GM12878 (cell line): ENCODE measurements around the gene SHC1. TPM values are rescaled to one million over a fixed set of nuclear protein-coding genes. Genes with fewer than 3 reads are reported as not detected.

ENCODE experiments used
- ATF7 ChIP-seq: fragments of 450-650 bp; IDR thresholded peaks from 2 replicates; pipeline ENCODE4 v1.6.1; 2016; ENCODE audit warnings: low read depth, mild to moderate bottlenecking
- CREM ChIP-seq: IDR thresholded peaks from 2 replicates; pipeline ENCODE4 v1.6.1; 2014; ENCODE audit warnings: antibody characterized with exemption, low read depth
- KLF5 ChIP-seq: fragments of 450-650 bp; IDR thresholded peaks from 2 replicates; pipeline ENCODE4 v1.6.1; 2014; ENCODE audit warnings: mild to moderate bottlenecking; ENCODE audit not compliant: partially characterized antibody
- MEF2B ChIP-seq: fragments of 450-650 bp; IDR thresholded peaks from 2 replicates; pipeline ENCODE4 v1.6.1; 2018; ENCODE audit warnings: mild to moderate bottlenecking, moderate library complexity; ENCODE audit not compliant: partially characterized antibody, poor library complexity, severe bottlenecking
- MXI1 ChIP-seq: fragments of 150-350 bp; IDR thresholded peaks from 2 replicates; pipeline ENCODE4 v1.6.1; 2011; ENCODE audit warnings: low read depth, mild to moderate bottlenecking, inconsistent platforms, low read length, improper control_type of control experiment
- NR2F1 ChIP-seq: fragments of 450-650 bp; conservative IDR thresholded peaks from 2 replicates; pipeline ENCODE4 v1.6.1; 2017; ENCODE audit warnings: mild to moderate bottlenecking
- POLR2A ChIP-seq: IDR thresholded peaks from 2 replicates; pipeline ENCODE4 v1.6.1; 2011; ENCODE audit warnings: low read depth, mild to moderate bottlenecking, low read length
- POLR2AphosphoS5 ChIP-seq: IDR thresholded peaks from 2 replicates; pipeline ENCODE4 v1.6.1; 2011; ENCODE audit warnings: mild to moderate bottlenecking, low read length, inconsistent platforms
- RCOR1 ChIP-seq: conservative IDR thresholded peaks from 2 replicates; pipeline ENCODE4 v1.6.1; 2012; ENCODE audit warnings: low read depth, low read length, improper control_type of control experiment
- RFX5 ChIP-seq: IDR thresholded peaks from 2 replicates; pipeline ENCODE4 v1.6.1; 2011; ENCODE audit warnings: low read depth, low read length, improper control_type of control experiment
- SRF ChIP-seq, 2 experiments: IDR thresholded peaks; 2 replicates each; pipeline ENCODE4 v1.6.1; 2011; ENCODE audit warnings: low read depth in 2 of 2, low read length in 2 of 2, mild to moderate bottlenecking in 1 of 2, moderate library complexity in 1 of 2
- STAT3 ChIP-seq: IDR thresholded peaks from 2 replicates; pipeline ENCODE4 v1.6.1; 2011; ENCODE audit warnings: low read depth, low read length, improper control_type of control experiment
- TAF1 ChIP-seq: IDR thresholded peaks from 2 replicates; pipeline ENCODE4 v1.6.1; 2011; ENCODE audit warnings: mild to moderate bottlenecking, low read depth, low read length, borderline replicate concordance
- ZNF24 ChIP-seq: fragments of 450-650 bp; IDR thresholded peaks from 2 replicates; pipeline ENCODE4 v1.6.1; 2017; ENCODE audit warnings: antibody characterized with exemption, mild to moderate bottlenecking
- ZNF274 ChIP-seq: IDR thresholded peaks from one replicate; pipeline ENCODE4 v1.8.0; 2011; ENCODE audit not compliant: insufficient read length, insufficient read depth
- ZSCAN29 ChIP-seq: fragments of 450-650 bp; IDR thresholded peaks from 2 replicates; pipeline ENCODE4 v1.6.1; 2017; ENCODE audit warnings: mild to moderate bottlenecking, moderate library complexity
- polyA plus RNA-seq, 11 experiments: library from polyadenylated mRNA; depleted of rRNA in 4 of 11; unstranded in 6 of 11; stranded (reverse) in 5 of 11; fragments of >200 nt; fragmentation: Nextera tagmentation in 4 of 11; fragmentation: Illumina TruSeq in 1 of 11; extraction: Ambion mirVana in 4 of 11; extraction: Trizol in 1 of 11; gene quantifications; 1 replicate in 1 of 11; 2 replicates in 10 of 11; pipeline versions ENCODE4 v1.2.1 to v1.2.3, GENCODE V29; 2011 to 2016; ENCODE audit warnings: inconsistent platforms in 2 of 11, missing spikeins in 2 of 11, low read depth in 1 of 11
- total RNA-seq, 4 experiments: library from RNA; depleted of rRNA in 3 of 4; stranded (reverse); fragments of >200 nt in 3 of 4; fragmentation: Illumina TruSeq in 1 of 4; extraction: Trizol in 1 of 4; gene quantifications; 2 replicates each; pipeline versions ENCODE4 v1.2.1 to v1.2.3, GENCODE V29; 2013 to 2021
- TF ChIP-seq, protein P1 (sequence below), 3 experiments: IDR thresholded peaks in 2 of 3; conservative IDR thresholded peaks in 1 of 3; 2 replicates each; pipeline ENCODE4 v1.5.1; 2011; ENCODE audit warnings: low read depth in 3 of 3, low read length in 3 of 3, mild to moderate bottlenecking in 3 of 3, control low read depth in 2 of 3, moderate library complexity in 2 of 3, inconsistent platforms in 1 of 3, mixed read lengths in 1 of 3; ENCODE audit not compliant: control insufficient read depth in 2 of 3, insufficient read depth in 1 of 3; ENCODE audit errors: extremely low read depth in 1 of 3
- TF ChIP-seq, protein P2 (sequence below): fragments of 450-650 bp; IDR thresholded peaks from 2 replicates; pipeline ENCODE4 v1.6.1; 2016; ENCODE audit warnings: mild to moderate bottlenecking
- TF ChIP-seq, protein P3 (sequence below): fragments of 450-650 bp; IDR thresholded peaks from 2 replicates; pipeline ENCODE4 v1.6.1; 2017; ENCODE audit warnings: antibody characterized with exemption, mild to moderate bottlenecking, moderate library complexity
- TF ChIP-seq, protein P4 (sequence below): fragments of 450-650 bp; IDR thresholded peaks from 2 replicates; pipeline ENCODE4 v1.6.1; 2018; ENCODE audit warnings: borderline replicate concordance, mild to moderate bottlenecking; ENCODE audit not compliant: partially characterized antibody
- TF ChIP-seq, protein P5 (sequence below): IDR thresholded peaks from 2 replicates; pipeline ENCODE4 v1.6.1; 2011; ENCODE audit warnings: low read depth, low read length, improper control_type of control experiment, borderline replicate concordance

The SHC1 gene
- total and polyA plus RNA-seq, 10 of the 15 experiments (the other 5 are each of a cell fraction or from before 2014, with no cell fraction given), result 2.6 to 49.3 (median 25.2) TPM

DNA sequence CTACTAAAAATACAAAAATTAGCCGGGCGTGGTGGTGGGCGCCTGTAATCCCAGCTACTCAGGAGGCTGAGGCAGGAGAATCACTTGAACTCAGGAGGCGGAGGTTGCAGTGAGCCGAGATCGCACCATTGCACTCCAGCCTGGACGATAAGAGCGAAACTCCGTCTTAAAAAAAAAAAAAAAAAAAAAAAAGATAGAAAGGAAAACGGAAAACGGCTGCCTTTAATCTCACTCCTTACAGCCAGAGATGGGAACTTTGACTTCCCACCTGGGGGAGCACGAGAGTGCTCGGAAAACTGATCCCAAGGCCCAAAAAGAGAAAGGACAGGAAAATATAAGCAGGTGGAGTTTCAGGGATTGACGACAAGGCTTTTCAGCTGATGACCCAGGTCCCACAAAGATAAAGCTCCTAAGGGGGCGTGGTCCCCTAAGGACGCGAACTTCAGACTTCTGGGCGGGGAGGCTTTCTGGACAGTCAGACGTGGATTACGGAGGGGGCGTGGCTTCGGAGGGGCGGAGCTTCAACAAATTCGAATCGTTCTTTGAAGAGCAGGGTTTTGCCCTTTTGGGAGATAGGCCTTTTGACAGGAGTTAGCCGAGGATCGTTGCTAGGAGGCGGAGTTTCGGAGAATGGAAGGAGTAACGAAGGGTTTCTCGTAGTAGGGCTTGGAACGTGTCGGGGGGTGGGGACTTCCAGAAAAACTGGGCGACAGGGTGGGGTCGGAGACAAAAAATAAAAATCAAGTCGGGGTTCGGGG lies 3.0 kb upstream of the SHC1 start (continued):
- TF ChIP-seq, protein P1, sequence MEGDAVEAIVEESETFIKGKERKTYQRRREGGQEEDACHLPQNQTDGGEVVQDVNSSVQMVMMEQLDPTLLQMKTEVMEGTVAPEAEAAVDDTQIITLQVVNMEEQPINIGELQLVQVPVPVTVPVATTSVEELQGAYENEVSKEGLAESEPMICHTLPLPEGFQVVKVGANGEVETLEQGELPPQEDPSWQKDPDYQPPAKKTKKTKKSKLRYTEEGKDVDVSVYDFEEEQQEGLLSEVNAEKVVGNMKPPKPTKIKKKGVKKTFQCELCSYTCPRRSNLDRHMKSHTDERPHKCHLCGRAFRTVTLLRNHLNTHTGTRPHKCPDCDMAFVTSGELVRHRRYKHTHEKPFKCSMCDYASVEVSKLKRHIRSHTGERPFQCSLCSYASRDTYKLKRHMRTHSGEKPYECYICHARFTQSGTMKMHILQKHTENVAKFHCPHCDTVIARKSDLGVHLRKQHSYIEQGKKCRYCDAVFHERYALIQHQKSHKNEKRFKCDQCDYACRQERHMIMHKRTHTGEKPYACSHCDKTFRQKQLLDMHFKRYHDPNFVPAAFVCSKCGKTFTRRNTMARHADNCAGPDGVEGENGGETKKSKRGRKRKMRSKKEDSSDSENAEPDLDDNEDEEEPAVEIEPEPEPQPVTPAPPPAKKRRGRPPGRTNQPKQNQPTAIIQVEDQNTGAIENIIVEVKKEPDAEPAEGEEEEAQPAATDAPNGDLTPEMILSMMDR (IDR thresholded peaks at IDR 0.05 in 2 of 3, conservative IDR thresholded peaks at IDR 0.05 in 1 of 3; ENCODE audit: control insufficient read depth in 2 of 3, extremely low read depth in 1 of 3, insufficient read depth in 1 of 3, low read depth in 3 of 3, low read length in 3 of 3), result peak; percentile 2 to 21 (median 4); a peak in 1 of 6 replicates
- TF ChIP-seq, protein P2, sequence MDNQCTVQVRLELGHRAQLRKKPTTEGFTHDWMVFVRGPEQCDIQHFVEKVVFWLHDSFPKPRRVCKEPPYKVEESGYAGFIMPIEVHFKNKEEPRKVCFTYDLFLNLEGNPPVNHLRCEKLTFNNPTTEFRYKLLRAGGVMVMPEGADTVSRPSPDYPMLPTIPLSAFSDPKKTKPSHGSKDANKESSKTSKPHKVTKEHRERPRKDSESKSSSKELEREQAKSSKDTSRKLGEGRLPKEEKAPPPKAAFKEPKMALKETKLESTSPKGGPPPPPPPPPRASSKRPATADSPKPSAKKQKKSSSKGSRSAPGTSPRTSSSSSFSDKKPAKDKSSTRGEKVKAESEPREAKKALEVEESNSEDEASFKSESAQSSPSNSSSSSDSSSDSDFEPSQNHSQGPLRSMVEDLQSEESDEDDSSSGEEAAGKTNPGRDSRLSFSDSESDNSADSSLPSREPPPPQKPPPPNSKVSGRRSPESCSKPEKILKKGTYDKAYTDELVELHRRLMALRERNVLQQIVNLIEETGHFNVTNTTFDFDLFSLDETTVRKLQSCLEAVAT, result peak; percentile 54; the same call in 1 of the 2 replicates
- TF ChIP-seq MXI1, result no peak
- no peak for TF ChIP-seq RFX5
- TF ChIP-seq, protein P3, sequence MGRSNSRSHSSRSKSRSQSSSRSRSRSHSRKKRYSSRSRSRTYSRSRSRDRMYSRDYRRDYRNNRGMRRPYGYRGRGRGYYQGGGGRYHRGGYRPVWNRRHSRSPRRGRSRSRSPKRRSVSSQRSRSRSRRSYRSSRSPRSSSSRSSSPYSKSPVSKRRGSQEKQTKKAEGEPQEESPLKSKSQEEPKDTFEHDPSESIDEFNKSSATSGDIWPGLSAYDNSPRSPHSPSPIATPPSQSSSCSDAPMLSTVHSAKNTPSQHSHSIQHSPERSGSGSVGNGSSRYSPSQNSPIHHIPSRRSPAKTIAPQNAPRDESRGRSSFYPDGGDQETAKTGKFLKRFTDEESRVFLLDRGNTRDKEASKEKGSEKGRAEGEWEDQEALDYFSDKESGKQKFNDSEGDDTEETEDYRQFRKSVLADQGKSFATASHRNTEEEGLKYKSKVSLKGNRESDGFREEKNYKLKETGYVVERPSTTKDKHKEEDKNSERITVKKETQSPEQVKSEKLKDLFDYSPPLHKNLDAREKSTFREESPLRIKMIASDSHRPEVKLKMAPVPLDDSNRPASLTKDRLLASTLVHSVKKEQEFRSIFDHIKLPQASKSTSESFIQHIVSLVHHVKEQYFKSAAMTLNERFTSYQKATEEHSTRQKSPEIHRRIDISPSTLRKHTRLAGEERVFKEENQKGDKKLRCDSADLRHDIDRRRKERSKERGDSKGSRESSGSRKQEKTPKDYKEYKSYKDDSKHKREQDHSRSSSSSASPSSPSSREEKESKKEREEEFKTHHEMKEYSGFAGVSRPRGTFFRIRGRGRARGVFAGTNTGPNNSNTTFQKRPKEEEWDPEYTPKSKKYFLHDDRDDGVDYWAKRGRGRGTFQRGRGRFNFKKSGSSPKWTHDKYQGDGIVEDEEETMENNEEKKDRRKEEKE, result no peak
- TF ChIP-seq POLR2AphosphoS5, result peak; percentile 64
- TF ChIP-seq, protein P4, sequence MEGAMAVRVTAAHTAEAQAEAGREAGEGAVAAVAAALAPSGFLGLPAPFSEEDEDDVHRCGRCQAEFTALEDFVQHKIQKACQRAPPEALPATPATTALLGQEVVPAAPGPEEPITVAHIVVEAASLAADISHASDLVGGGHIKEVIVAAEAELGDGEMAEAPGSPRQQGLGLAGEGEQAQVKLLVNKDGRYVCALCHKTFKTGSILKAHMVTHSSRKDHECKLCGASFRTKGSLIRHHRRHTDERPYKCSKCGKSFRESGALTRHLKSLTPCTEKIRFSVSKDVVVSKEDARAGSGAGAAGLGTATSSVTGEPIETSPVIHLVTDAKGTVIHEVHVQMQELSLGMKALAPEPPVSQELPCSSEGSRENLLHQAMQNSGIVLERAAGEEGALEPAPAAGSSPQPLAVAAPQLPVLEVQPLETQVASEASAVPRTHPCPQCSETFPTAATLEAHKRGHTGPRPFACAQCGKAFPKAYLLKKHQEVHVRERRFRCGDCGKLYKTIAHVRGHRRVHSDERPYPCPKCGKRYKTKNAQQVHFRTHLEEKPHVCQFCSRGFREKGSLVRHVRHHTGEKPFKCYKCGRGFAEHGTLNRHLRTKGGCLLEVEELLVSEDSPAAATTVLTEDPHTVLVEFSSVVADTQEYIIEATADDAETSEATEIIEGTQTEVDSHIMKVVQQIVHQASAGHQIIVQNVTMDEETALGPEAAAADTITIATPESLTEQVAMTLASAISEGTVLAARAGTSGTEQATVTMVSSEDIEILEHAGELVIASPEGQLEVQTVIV, result no peak
- no peak for TF ChIP-seq STAT3
- TF ChIP-seq NR2F1, result no peak
- TF ChIP-seq RCOR1, result no peak
- TF ChIP-seq ATF7, result no peak
- TF ChIP-seq ZNF274, result no peak
- no peak for TF ChIP-seq ZNF24
- TF ChIP-seq SRF (IDR thresholded peaks at IDR 0.05; ENCODE audit: low read depth in 2 of 2, low read length in 2 of 2), result 0 out of 4 replicates have a peak, but pooled peaks of 1 of the 2 experiments have one; percentile 4
- no peak for TF ChIP-seq KLF5
- TF ChIP-seq ZSCAN29, result peak; percentile 79
- peak; percentile 72 for TF ChIP-seq MEF2B
- peak; percentile 57 for TF ChIP-seq POLR2A
- TF ChIP-seq, protein P5, sequence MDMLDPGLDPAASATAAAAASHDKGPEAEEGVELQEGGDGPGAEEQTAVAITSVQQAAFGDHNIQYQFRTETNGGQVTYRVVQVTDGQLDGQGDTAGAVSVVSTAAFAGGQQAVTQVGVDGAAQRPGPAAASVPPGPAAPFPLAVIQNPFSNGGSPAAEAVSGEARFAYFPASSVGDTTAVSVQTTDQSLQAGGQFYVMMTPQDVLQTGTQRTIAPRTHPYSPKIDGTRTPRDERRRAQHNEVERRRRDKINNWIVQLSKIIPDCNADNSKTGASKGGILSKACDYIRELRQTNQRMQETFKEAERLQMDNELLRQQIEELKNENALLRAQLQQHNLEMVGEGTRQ, result no peak
- peak; percentile 69 for TF ChIP-seq TAF1
- TF ChIP-seq CREM, result no peak
